GM18858 (cell line): ENCODE data around the gene CC2D2B.
"Not testable (repeated sequence)": the region's sequence is repeated elsewhere in the genome, so short reads cannot be mapped to it uniquely, and the experiment has no call there.

ENCODE experiments used
- ATAC-seq: cut with Tn5 transposase; IDR thresholded peaks from one replicate; pipeline ENCODE4 v1.9.1; 2021; ENCODE audit not compliant: unreplicated experiment

The CC2D2B gene

GRCh38 chr10:95905897-95906580, 1.7 kb upstream of the CC2D2B start:
- ATAC-seq = not testable (repeated sequence)

- peak; percentile 49 for ATAC-seq
These were observed 909 bp upstream of the CC2D2B start for GRCh38 chr10:95906677-95907455.

- ATAC-seq = no peak
These were observed 675 bp downstream of the CC2D2B start for GRCh38 chr10:95908450-95908849.

- no peak for ATAC-seq
These were observed 1.8 kb downstream of the CC2D2B start for GRCh38 chr10:95909561-95909960.

- ATAC-seq = not testable (repeated sequence)
These were observed 8.3 kb downstream of the CC2D2B start for GRCh38 chr10:95916039-95916438.

GRCh38 chr10:95920798-95921426, 13.1 kb downstream of the CC2D2B start:
- ATAC-seq = no peak

- no peak for ATAC-seq
These were observed 17.3 kb downstream of the CC2D2B start for GRCh38 chr10:95925033-95925432.

GRCh38 chr10:95935429-95935828, 27.7 kb downstream of the CC2D2B start:
- no peak for ATAC-seq

GRCh38 chr10:95941115-95941514, 33.3 kb downstream of the CC2D2B start:
- ATAC-seq = no peak

GRCh38 chr10:95963202-95963990, 55.6 kb downstream of the CC2D2B start:
- no peak for ATAC-seq

- ATAC-seq = no peak
These were observed 56.2 kb downstream of the CC2D2B start for GRCh38 chr10:95963991-95964389.

GRCh38 chr10:95964756-95965155, 57.0 kb downstream of the CC2D2B start:
- ATAC-seq = no peak

- ATAC-seq = no peak
These were observed 68.8 kb downstream of the CC2D2B start for GRCh38 chr10:95976362-95977229.

GRCh38 chr10:95982200-95982599, 74.4 kb downstream of the CC2D2B start:
- no peak for ATAC-seq

GRCh38 chr10:95987685-95988426, 80.1 kb downstream of the CC2D2B start:
- peak; percentile 97 for ATAC-seq

GRCh38 chr10:95988702-95989101, 80.9 kb downstream of the CC2D2B start:
- ATAC-seq = no peak

GRCh38 chr10:95994376-95994775, 86.6 kb downstream of the CC2D2B start:
- ATAC-seq = not testable (repeated sequence)

GRCh38 chr10:95998255-95998784, 90.5 kb downstream of the CC2D2B start:
- ATAC-seq = no peak

- no peak for ATAC-seq
These were observed 106.2 kb downstream of the CC2D2B start for GRCh38 chr10:96013956-96014355.
